Measurements from ENCODE around the gene CTTN.

- TF ChIP-seq CTCF (IDR thresholded peaks at IDR 0.05) = no peak
- TF ChIP-seq EP300 (IDR thresholded peaks at IDR 0.05) = no peak
- no peak for TF ChIP-seq POLR2A (IDR thresholded peaks at IDR 0.05)
Measured at GRCh38 chr11:70383664-70384565, 14.4 kb upstream of the CTTN start.

Data from tibial nerve (tissue), 4 donors.